CD14-positive monocyte (primary cell): ENCODE data around the gene ADAMTS17. TPM values are rescaled to one million over a fixed set of nuclear protein-coding genes. Genes with fewer than 3 reads are reported as not detected.

Experiments used
- DNase-seq, 3 donors: peaks; one replicate each; pipeline ENCODE4 v3.0.0-alpha.2; 2011 to 2022
- H2AFZ ChIP-seq: 2 replicates; pipeline ENCODE4 v1.6.0; 2012; ENCODE audit warnings: mild to moderate bottlenecking, low read depth, low read length, inconsistent platforms; ENCODE audit not compliant: insufficient read depth, poor library complexity, severe bottlenecking
- H3K27ac ChIP-seq, 2 donors: 1 replicate in 1 of 2; 2 replicates in 1 of 2; pipeline ENCODE4 v1.5.1; 2012 to 2013; ENCODE audit warnings: low read length in 2 of 2, control low read depth in 1 of 2, inconsistent platforms in 1 of 2, low read depth in 1 of 2, mild to moderate bottlenecking in 1 of 2
- H3K27me3 ChIP-seq, 2 donors: one replicate each; pipeline versions ENCODE4 v1.6.0 to v1.6.1; 2011 to 2013; ENCODE audit warnings: low read length in 2 of 2; ENCODE audit not compliant: control insufficient read depth in 2 of 2, insufficient read depth in 2 of 2
- H3K36me3 ChIP-seq, 2 donors: replicated peaks in 1 of 2; 1 replicate in 1 of 2; 2 replicates in 1 of 2; pipeline versions ENCODE4 v1.5.1 to v1.6.1; 2012 to 2013; ENCODE audit warnings: low read length in 2 of 2, control low read depth in 1 of 2, inconsistent platforms in 1 of 2, mild to moderate bottlenecking in 1 of 2; ENCODE audit not compliant: insufficient read depth in 2 of 2, control insufficient read depth in 1 of 2
- H3K4me1 ChIP-seq, 2 donors: 1 replicate in 1 of 2; 2 replicates in 1 of 2; pipeline versions ENCODE4 v1.5.1 to v1.6.1; 2012 to 2013; ENCODE audit warnings: low read length in 2 of 2, control low read depth in 1 of 2, inconsistent platforms in 1 of 2, mild to moderate bottlenecking in 1 of 2, moderate library complexity in 1 of 2; ENCODE audit not compliant: insufficient read depth in 2 of 2, control insufficient read depth in 1 of 2
- H3K4me2 ChIP-seq: replicated peaks from 2 replicates; pipeline ENCODE3; 2012; ENCODE audit warnings: low read length, moderate library complexity, mild to moderate bottlenecking; ENCODE audit not compliant: poor library complexity, severe bottlenecking; ENCODE audit errors: extremely low read depth
- H3K4me3 ChIP-seq, 3 experiments: fragments of 200-600 bp in 1 of 3; sonication (generic) in 1 of 3; replicated peaks in 1 of 3; 1 replicate in 2 of 3; 2 replicates in 1 of 3; pipeline ENCODE4 v1.5.1; 2011 to 2013; ENCODE audit warnings: low read length in 3 of 3, mild to moderate bottlenecking in 3 of 3, control low read depth in 2 of 3, low read depth in 2 of 3, inconsistent platforms in 1 of 3, moderate library complexity in 1 of 3
- H3K79me2 ChIP-seq: 2 replicates; pipeline ENCODE4 v1.6.0; 2012; ENCODE audit warnings: mild to moderate bottlenecking, control low read depth, inconsistent platforms, low read length, moderate library complexity; ENCODE audit not compliant: insufficient read depth
- H3K9ac ChIP-seq: 2 replicates; pipeline ENCODE4 v1.6.0; 2017; ENCODE audit warnings: low read length, mild to moderate bottlenecking; ENCODE audit not compliant: insufficient read depth, poor library complexity, severe bottlenecking
- H3K9me3 ChIP-seq, 2 donors: replicated peaks in 1 of 2; 1 replicate in 1 of 2; 2 replicates in 1 of 2; pipeline versions ENCODE4 v1.5.1 to v1.6.1; 2012 to 2013; ENCODE audit warnings: low read length in 2 of 2, control low read depth in 1 of 2; ENCODE audit not compliant: control insufficient read depth in 1 of 2, insufficient read depth in 1 of 2
- H4K20me1 ChIP-seq: 2 replicates; pipeline ENCODE4 v1.6.0; 2012; ENCODE audit warnings: mild to moderate bottlenecking, low read length, control low read depth, moderate library complexity; ENCODE audit not compliant: insufficient read depth
- H3K27ac Mint-ChIP-seq, 7 donors: one replicate each; pipeline ENCODE4 v1.8.0; 2020; ENCODE audit warnings: mild to moderate bottlenecking in 7 of 7, mixed read lengths in 7 of 7, moderate library complexity in 6 of 7, inconsistent platforms in 2 of 7
- H3K27me3 Mint-ChIP-seq, 3 donors: one replicate each; pipeline ENCODE4 v1.8.0; 2021 to 2022; ENCODE audit warnings: low read depth in 3 of 3, mild to moderate bottlenecking in 3 of 3, mixed read lengths in 3 of 3, moderate library complexity in 3 of 3, inconsistent platforms in 1 of 3
- H3K36me3 Mint-ChIP-seq, 2 donors: one replicate each; pipeline ENCODE4 v1.8.0; 2020; ENCODE audit warnings: mixed read lengths in 2 of 2, inconsistent platforms in 1 of 2, mild to moderate bottlenecking in 1 of 2
- H3K4me1 Mint-ChIP-seq: one replicate; pipeline ENCODE4 v1.8.0; 2020; ENCODE audit warnings: mild to moderate bottlenecking, mixed read lengths
- H3K4me3 Mint-ChIP-seq, 2 donors: one replicate each; pipeline ENCODE4 v1.8.0; 2020; ENCODE audit warnings: mild to moderate bottlenecking in 2 of 2, mixed read lengths in 2 of 2, moderate library complexity in 1 of 2
- H3K9me3 Mint-ChIP-seq, 7 donors: one replicate each; pipeline ENCODE4 v1.8.0; 2020 to 2022; ENCODE audit warnings: mixed read lengths in 7 of 7, mild to moderate bottlenecking in 6 of 7, moderate library complexity in 6 of 7, inconsistent platforms in 2 of 7
- WGBS: methylation state at CpG from one replicate; pipeline ENCODE4 v1.1.5; 2013; ENCODE audit warnings: missing lambda C conversion rate; ENCODE audit not compliant: insufficient coverage; 5-methylcytosine and 5-hydroxymethylcytosine counted together
- intact Hi-C, 2 donors: fragments of 100-400 bp; cut with micrococcal nuclease; formaldehyde crosslinking; loops; one replicate each; pipeline versions ENCODE4 v1.15.0 to v1.15.1; 2023
- polyA plus RNA-seq, 3 donors: library from polyadenylated mRNA; depleted of rRNA in 1 of 3; unstranded in 2 of 3; stranded (reverse) in 1 of 3; fragments of 300-500 nt in 2 of 3; fragments of >200 nt in 1 of 3; fragmentation: Illumina TruSeq in 2 of 3; gene quantifications; 1 replicate in 2 of 3; 2 replicates in 1 of 3; pipeline ENCODE4 v1.2.3, GENCODE V29; 2012 to 2021
- TF ChIP-seq, protein P1 (sequence below): fragments of 200-600 bp; IDR thresholded peaks from one replicate; pipeline ENCODE4 v1.8.0; 2022; ENCODE audit warnings: antibody characterized with exemption, mild to moderate bottlenecking

Gene ADAMTS17
- polyA plus RNA-seq, 3 donors: 0.03 to 0.25 TPM; not detected in 1

DNA sequence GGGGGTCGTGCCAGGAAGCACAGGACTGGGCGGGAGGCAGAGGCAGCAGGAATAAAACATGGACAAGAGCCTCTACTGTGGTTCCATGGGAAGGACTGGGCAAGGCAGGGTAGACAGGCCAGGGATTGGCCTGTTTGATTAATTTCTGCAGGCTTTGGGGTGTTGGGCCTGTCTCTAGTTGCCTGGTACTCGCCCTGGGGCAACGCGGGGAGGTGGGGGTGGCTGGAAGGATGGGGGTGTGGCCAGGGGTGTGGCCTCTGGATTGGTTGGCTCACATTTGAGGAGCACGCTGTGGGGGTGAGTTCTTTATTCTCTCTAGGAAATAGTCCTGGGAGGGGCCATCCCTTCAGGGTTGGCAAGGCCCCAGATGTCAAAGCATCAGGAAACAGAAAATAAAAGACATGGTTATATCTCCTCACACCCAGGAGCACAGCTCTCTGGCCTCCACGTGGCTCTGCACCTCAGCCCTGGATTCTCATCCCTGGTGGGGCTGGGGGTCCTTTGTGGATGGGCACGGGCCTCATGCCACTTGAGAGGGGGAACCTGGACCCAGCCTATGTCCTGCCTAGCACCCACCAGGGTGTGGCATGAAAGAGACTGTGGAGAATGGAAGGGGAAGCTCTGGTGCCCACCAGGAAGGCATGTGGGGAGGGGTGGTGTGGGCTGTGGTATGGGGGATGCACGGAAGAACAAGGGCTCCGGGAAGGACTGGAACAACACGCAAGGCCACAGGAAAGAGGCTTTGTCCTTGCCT is 385.6 kb downstream of the ADAMTS17 start:
- Mint-ChIP-seq H3K4me1 (no peaks in the 10 kb centered on the region), H3K36me3 (no peaks in the 10 kb centered on the region), H3K9me3 (peaks cover 2 to 24% (median 8%) of the 10 kb centered on the region in 7 donors), H3K27me3 (peaks cover 2 to 8% (median 4%) of the 10 kb centered on the region in 3 donors), H3K4me3 (no peak overlapping the region), H3K27ac (no peak overlapping the region)
- Histone ChIP-seq H3K9me3 (no peaks in the 10 kb centered on the region), H3K27me3 (no peaks in the 10 kb centered on the region), H3K4me1 (no peaks in the 10 kb centered on the region), H2AFZ (no peak overlapping the region), H3K36me3 (no peaks in the 10 kb centered on the region), H3K4me3 (no peak overlapping the region), H3K4me2 (no peak overlapping the region), H3K9ac (no peak overlapping the region), H3K27ac (no peak overlapping the region), H3K79me2 (no peaks in the 10 kb centered on the region), H4K20me1 (no peaks in the 10 kb centered on the region)
- 82% methylated on average over 7 of the region's 11 CpGs for WGBS
- no peak for DNase-seq
- intact Hi-C loops: no loop called here
- TF ChIP-seq, protein P1, sequence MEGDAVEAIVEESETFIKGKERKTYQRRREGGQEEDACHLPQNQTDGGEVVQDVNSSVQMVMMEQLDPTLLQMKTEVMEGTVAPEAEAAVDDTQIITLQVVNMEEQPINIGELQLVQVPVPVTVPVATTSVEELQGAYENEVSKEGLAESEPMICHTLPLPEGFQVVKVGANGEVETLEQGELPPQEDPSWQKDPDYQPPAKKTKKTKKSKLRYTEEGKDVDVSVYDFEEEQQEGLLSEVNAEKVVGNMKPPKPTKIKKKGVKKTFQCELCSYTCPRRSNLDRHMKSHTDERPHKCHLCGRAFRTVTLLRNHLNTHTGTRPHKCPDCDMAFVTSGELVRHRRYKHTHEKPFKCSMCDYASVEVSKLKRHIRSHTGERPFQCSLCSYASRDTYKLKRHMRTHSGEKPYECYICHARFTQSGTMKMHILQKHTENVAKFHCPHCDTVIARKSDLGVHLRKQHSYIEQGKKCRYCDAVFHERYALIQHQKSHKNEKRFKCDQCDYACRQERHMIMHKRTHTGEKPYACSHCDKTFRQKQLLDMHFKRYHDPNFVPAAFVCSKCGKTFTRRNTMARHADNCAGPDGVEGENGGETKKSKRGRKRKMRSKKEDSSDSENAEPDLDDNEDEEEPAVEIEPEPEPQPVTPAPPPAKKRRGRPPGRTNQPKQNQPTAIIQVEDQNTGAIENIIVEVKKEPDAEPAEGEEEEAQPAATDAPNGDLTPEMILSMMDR: no peak

DNA sequence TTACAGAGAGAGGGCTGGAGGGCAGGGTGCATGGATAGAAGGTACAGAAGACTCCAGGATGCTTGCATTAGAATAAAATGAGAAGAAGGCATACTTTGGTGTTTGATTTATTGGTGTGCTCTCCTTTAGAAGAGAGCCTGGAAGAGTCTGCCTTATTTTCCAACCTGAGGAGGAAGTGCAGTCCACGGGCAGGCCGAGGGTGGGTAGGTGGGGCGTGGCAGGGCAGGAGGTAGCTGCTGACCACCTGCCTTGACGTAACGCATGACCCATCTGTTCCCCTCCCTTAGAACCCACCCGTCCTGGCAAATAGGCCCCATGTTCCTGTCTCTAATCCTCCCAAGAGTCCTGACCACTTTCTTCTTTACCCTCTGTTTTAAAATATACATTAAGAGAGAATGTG is 386.2 kb downstream of the ADAMTS17 start:
- no peaks in the 10 kb centered on the region for H3K9me3 ChIP-seq
- H3K79me2 ChIP-seq: no peaks in the 10 kb centered on the region
- whole genome bisulfite sequencing: 67% methylated on average over 1 of the region's 6 CpGs
- peaks cover 2 to 8% (median 3%) of the 10 kb centered on the region in 3 donors for H3K27me3 Mint-ChIP-seq
- no peak overlapping the region for H3K4me3 ChIP-seq
- no peak overlapping the region for H3K9ac ChIP-seq
- peaks cover 2 to 19% (median 6%) of the 10 kb centered on the region in 7 donors for H3K9me3 Mint-ChIP-seq
- H3K27ac ChIP-seq: no peak overlapping the region
- TF ChIP-seq, protein P1: no peak
- H3K27me3 ChIP-seq: no peaks in the 10 kb centered on the region
- no peaks in the 10 kb centered on the region for H3K36me3 Mint-ChIP-seq
- H3K36me3 ChIP-seq: no peaks in the 10 kb centered on the region
- H2AFZ ChIP-seq: no peak overlapping the region
- DNase-seq: no peak
- H3K4me3 Mint-ChIP-seq: no peak overlapping the region
- no peaks in the 10 kb centered on the region for H3K4me1 Mint-ChIP-seq
- no peaks in the 10 kb centered on the region for H4K20me1 ChIP-seq
- intact Hi-C loops: no loop called here
- no peak overlapping the region for H3K4me2 ChIP-seq
- no peak overlapping the region for H3K27ac Mint-ChIP-seq
- H3K4me1 ChIP-seq: no peaks in the 10 kb centered on the region
